MM.1S (cell line): Measurements from ENCODE around the gene GNAS-AS1.

ENCODE experiments used
- DNase-seq: peaks from one replicate; pipeline ENCODE4 v3.0.0-alpha.2; 2015
- H2AFZ ChIP-seq: fragments of 300-600 bp; sonication (generic); 2 replicates; pipeline ENCODE4 v1.6.0; 2016; ENCODE audit warnings: antibody characterized with exemption, low read length
- H3F3A ChIP-seq: fragments of 300-600 bp; sonication (generic); 2 replicates; pipeline ENCODE4 v1.6.1; 2016; ENCODE audit warnings: mild to moderate bottlenecking, antibody characterized with exemption, low read length, moderate library complexity, mixed read lengths; ENCODE audit not compliant: insufficient read depth
- H3K27ac ChIP-seq: fragments of 300-600 bp; sonication (generic); 2 replicates; pipeline ENCODE4 v1.5.1; 2016; ENCODE audit warnings: mild to moderate bottlenecking, low read length
- H3K27me3 ChIP-seq: fragments of 300-600 bp; sonication (generic); replicated peaks from 2 replicates; pipeline ENCODE4 v1.6.0; 2016; ENCODE audit warnings: low read length; ENCODE audit not compliant: insufficient read depth
- H3K36me3 ChIP-seq: fragments of 300-600 bp; sonication (generic); replicated peaks from 2 replicates; pipeline ENCODE4 v1.6.1; 2016; ENCODE audit warnings: mild to moderate bottlenecking, low read length, mixed read lengths; ENCODE audit not compliant: insufficient read depth
- H3K4me1 ChIP-seq: fragments of 300-600 bp; sonication (generic); 2 replicates; pipeline ENCODE4 v1.6.1; 2016; ENCODE audit warnings: low read length, mixed read lengths
- H3K4me2 ChIP-seq: fragments of 300-600 bp; sonication (generic); 2 replicates; pipeline ENCODE4 v1.6.0; 2016; ENCODE audit warnings: low read depth, low read length
- H3K4me3 ChIP-seq: fragments of 300-600 bp; sonication (generic); 2 replicates; pipeline ENCODE4 v1.5.1; 2016; ENCODE audit warnings: low read length, mixed read lengths
- H3K79me2 ChIP-seq: fragments of 300-600 bp; sonication (generic); 2 replicates; pipeline ENCODE4 v1.6.1; 2016; ENCODE audit warnings: mixed run types, low read length, mixed read lengths
- H3K9ac ChIP-seq: fragments of 300-600 bp; sonication (generic); 2 replicates; pipeline ENCODE4 v1.6.1; 2016; ENCODE audit warnings: low read length, mixed read lengths
- H3K9me2 ChIP-seq: fragments of 300-600 bp; sonication (generic); replicated peaks from 2 replicates; pipeline ENCODE4 v1.6.1; 2016; ENCODE audit warnings: mild to moderate bottlenecking, low read length, mixed read lengths; ENCODE audit not compliant: insufficient read depth
- H3K9me3 ChIP-seq: fragments of 300-600 bp; sonication (generic); replicated peaks from 2 replicates; pipeline ENCODE4 v1.6.1; 2016; ENCODE audit warnings: mild to moderate bottlenecking, low read length, mixed read lengths; ENCODE audit not compliant: insufficient read depth
- H4K20me1 ChIP-seq: fragments of 300-600 bp; sonication (generic); 2 replicates; pipeline ENCODE4 v1.6.1; 2016; ENCODE audit warnings: mild to moderate bottlenecking, low read length, moderate library complexity, mixed read lengths; ENCODE audit not compliant: insufficient read depth
- EZH2 ChIP-seq: fragments of 300-600 bp; sonication (generic); optimal IDR thresholded peaks from 2 replicates; pipeline ENCODE3; 2017; ENCODE audit warnings: low read depth, mild to moderate bottlenecking, antibody characterized with exemption, low read length, mixed read lengths
- EZH2phosphoT487 ChIP-seq: fragments of 300-600 bp; sonication (generic); IDR thresholded peaks from 2 replicates; pipeline ENCODE4 v1.6.1; 2018; ENCODE audit warnings: antibody characterized with exemption, low read length
- TF ChIP-seq, protein P1 (sequence below): fragments of 300-600 bp; sonication (generic); IDR thresholded peaks from 2 replicates; pipeline ENCODE4 v1.5.1; 2016; ENCODE audit warnings: antibody characterized with exemption, low read length, mixed read lengths

Gene GNAS-AS1

DNA sequence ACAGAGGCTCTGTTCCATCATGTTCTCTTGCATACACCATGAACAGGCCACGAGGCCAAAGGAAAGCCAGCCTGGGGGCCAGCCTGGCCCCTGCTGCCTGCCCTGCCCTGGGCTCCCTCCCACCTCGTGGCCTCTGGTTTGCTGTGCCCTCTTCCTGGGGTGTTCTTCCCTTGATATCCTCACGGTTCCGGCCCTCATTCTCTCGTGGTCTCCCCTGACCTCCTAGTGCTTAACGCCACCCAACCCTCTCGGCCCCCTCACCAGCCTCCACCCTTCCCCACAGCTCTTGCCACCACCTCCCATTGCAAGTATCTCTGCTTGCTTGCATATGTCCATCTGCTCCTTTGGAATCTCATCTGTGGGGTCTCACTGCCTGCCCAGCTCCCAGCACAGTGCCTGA lies 73.0 kb downstream of the GNAS-AS1 start:
- no peak for TF ChIP-seq EZH2phosphoT487
- no peak for TF ChIP-seq EZH2
- TF ChIP-seq, protein P1, sequence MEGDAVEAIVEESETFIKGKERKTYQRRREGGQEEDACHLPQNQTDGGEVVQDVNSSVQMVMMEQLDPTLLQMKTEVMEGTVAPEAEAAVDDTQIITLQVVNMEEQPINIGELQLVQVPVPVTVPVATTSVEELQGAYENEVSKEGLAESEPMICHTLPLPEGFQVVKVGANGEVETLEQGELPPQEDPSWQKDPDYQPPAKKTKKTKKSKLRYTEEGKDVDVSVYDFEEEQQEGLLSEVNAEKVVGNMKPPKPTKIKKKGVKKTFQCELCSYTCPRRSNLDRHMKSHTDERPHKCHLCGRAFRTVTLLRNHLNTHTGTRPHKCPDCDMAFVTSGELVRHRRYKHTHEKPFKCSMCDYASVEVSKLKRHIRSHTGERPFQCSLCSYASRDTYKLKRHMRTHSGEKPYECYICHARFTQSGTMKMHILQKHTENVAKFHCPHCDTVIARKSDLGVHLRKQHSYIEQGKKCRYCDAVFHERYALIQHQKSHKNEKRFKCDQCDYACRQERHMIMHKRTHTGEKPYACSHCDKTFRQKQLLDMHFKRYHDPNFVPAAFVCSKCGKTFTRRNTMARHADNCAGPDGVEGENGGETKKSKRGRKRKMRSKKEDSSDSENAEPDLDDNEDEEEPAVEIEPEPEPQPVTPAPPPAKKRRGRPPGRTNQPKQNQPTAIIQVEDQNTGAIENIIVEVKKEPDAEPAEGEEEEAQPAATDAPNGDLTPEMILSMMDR = no peak
- H3K36me3 ChIP-seq = no peaks in the 10 kb centered on the region
- H3K27me3 ChIP-seq = peaks cover 95% of the 10 kb centered on the region
- no peaks in the 10 kb centered on the region for H3K9me3 ChIP-seq
- DNase-seq = no peak
- no peak overlapping the region for H3K4me3 ChIP-seq
- H3K9ac ChIP-seq = no peak overlapping the region
- H4K20me1 ChIP-seq = no peaks in the 10 kb centered on the region
- no peaks in the 10 kb centered on the region for H3K79me2 ChIP-seq
- no peak overlapping the region for H3K4me2 ChIP-seq
- no peaks in the 10 kb centered on the region for H3F3A ChIP-seq
- no peaks in the 10 kb centered on the region for H3K9me2 ChIP-seq
- H2AFZ ChIP-seq = no peak overlapping the region
- H3K4me1 ChIP-seq = no peaks in the 10 kb centered on the region
- no peak overlapping the region for H3K27ac ChIP-seq

DNA sequence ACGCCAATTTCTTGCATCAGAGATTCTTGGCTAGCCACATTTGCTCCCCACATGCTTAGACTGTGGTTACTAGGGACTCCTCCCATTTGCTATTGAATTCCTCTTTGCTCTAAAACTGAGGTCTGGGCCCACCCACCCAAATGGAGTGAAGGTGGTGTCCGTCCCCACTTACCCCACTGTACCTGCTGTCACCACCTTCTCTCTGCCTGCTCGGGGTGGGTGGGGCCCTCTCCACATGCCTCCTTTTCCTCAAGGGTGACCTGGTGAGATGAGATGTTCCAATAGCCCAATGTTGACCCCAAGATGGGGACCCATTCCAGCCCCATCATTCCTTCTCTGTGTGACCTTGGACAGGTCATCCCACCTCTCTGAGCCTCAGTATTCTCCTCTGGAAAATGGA lies 74.6 kb downstream of the GNAS-AS1 start:
- Histone ChIP-seq H3K36me3 (no peaks in the 10 kb centered on the region), H3K9ac (no peak overlapping the region), H4K20me1 (no peaks in the 10 kb centered on the region), H3K9me3 (no peaks in the 10 kb centered on the region), H3K4me1 (no peaks in the 10 kb centered on the region), H3K9me2 (no peaks in the 10 kb centered on the region), H3K79me2 (no peaks in the 10 kb centered on the region), H3K27me3 (peaks cover 93% of the 10 kb centered on the region), H2AFZ (no peak overlapping the region), H3F3A (no peaks in the 10 kb centered on the region), H3K4me3 (no peak overlapping the region), H3K4me2 (no peak overlapping the region), H3K27ac (no peak overlapping the region)
- no peak for DNase-seq
- TF ChIP-seq, protein P1 = no peak

- H3F3A ChIP-seq = no peaks in the 10 kb centered on the region
- no peak for DNase-seq
- no peaks in the 10 kb centered on the region for H3K4me1 ChIP-seq
- no peak for TF ChIP-seq EZH2
- TF ChIP-seq, protein P1 = no peak
- TF ChIP-seq EZH2phosphoT487 = no peak
- H3K9ac ChIP-seq = no peak overlapping the region
- H3K36me3 ChIP-seq = no peaks in the 10 kb centered on the region
- no peaks in the 10 kb centered on the region for H3K9me2 ChIP-seq
- no peaks in the 10 kb centered on the region for H4K20me1 ChIP-seq
- peaks cover 93% of the 10 kb centered on the region for H3K27me3 ChIP-seq
- H3K9me3 ChIP-seq = no peaks in the 10 kb centered on the region
- no peak overlapping the region for H3K27ac ChIP-seq
- H3K79me2 ChIP-seq = no peaks in the 10 kb centered on the region
- no peak overlapping the region for H3K4me2 ChIP-seq
- H3K4me3 ChIP-seq = no peak overlapping the region
- H2AFZ ChIP-seq = no peak overlapping the region
Observed at GRCh38 chr20:58775371-58775770, 75.3 kb downstream of the GNAS-AS1 start.
